IPS-11a (cell line): ENCODE results near the gene RBM34.
A peak's percentile ranks its signal among the peaks of the same experiment; 100 is the strongest.
"Not testable (repeated sequence)": the region's sequence is repeated elsewhere in the genome, so short reads cannot be mapped to it uniquely, and the experiment has no call there.

ENCODE experiments used
- H3K4me3 ChIP-seq: one replicate; pipeline ENCODE4 v1.5.1; 2013; ENCODE audit warnings: low read depth, low read length, control low read depth

Gene RBM34, protein sequence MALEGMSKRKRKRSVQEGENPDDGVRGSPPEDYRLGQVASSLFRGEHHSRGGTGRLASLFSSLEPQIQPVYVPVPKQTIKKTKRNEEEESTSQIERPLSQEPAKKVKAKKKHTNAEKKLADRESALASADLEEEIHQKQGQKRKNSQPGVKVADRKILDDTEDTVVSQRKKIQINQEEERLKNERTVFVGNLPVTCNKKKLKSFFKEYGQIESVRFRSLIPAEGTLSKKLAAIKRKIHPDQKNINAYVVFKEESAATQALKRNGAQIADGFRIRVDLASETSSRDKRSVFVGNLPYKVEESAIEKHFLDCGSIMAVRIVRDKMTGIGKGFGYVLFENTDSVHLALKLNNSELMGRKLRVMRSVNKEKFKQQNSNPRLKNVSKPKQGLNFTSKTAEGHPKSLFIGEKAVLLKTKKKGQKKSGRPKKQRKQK

GRCh38 chr1:235160957-235161684 lies at the start of gene RBM34:
Gene RBM34 (minus strand): TSS chr1:235161250. CDS start chr1:235161226, 24 bp downstream.
- peak within 1 kb of the TSS; percentile 99 for H3K4me3 ChIP-seq

DNA sequence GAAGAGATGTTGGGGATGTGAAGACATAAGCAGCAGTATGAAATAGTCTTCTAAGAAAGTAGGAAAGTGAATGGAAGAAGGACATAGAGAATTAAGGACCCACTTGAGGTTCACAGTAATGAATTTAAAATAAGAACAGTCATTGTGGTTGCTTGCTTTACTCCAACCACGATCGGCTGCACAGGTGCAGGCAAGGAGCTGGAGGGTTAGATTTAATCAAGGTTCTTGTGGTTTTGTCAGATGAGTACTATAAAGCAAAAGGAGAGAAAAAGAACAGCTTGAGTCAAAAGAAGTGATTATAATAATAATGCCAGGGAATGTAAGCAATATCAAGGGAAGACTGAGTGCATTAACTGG lies 46.1 kb upstream of the RBM34 start:
- H3K4me3 ChIP-seq, result no peak overlapping the region

- no peak overlapping the region for H3K4me3 ChIP-seq
Observed at GRCh38 chr1:235206533-235207208, 45.6 kb upstream of the RBM34 start.

GRCh38 chr1:235205687-235206086 lies 44.6 kb upstream of the RBM34 start:
- no peak overlapping the region for H3K4me3 ChIP-seq

GRCh38 chr1:235203428-235203827 lies 42.4 kb upstream of the RBM34 start:
- H3K4me3 ChIP-seq, result no peak overlapping the region

DNA sequence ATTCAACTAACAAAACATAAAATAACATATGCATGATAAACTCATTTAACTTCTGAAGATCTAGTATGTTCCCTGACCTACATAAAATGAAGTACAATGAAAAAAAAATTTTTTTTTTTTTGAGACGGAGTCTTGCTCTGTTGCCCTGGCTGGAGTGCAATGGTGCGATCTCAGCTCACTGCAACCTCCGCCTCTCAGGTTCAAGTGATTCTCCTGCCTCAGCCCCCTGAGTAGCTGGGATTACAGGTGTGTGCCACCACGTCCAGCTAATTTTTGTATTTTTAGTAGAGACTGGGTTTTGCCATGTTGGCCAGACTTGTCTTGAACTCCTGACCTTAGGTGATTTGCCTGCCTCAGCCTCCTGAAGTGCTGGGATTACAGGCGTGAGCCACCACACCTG lies 41.4 kb upstream of the RBM34 start:
- H3K4me3 ChIP-seq, result not testable (repeated sequence)

- H3K4me3 ChIP-seq, result no peak overlapping the region
Observed at GRCh38 chr1:235199441-235199840, 38.4 kb upstream of the RBM34 start.

- H3K4me3 ChIP-seq, result no peak overlapping the region
Observed at GRCh38 chr1:235190431-235190830, 29.4 kb upstream of the RBM34 start.

DNA sequence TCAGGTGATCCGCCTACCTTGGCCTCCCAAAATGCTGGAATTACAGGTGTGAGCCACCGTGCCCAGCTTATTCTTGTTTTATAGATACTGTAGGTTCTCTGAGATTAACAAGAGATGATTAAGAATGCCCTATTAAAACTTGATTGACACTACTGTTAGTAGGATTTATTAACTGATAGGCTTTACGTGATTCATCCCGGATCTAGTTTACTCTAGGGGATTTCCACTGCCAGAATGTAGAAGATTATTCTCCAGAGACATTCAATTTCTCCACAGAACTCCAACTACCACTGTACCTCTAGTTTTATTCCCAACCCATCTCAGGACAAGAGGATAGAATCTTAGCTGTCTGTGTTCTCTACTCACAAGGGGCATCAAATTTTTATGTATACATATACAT lies 26.3 kb upstream of the RBM34 start:
- H3K4me3 ChIP-seq, result no peak overlapping the region

GRCh38 chr1:235181561-235182245 lies 20.7 kb upstream of the RBM34 start:
- H3K4me3 ChIP-seq, result no peak overlapping the region

DNA sequence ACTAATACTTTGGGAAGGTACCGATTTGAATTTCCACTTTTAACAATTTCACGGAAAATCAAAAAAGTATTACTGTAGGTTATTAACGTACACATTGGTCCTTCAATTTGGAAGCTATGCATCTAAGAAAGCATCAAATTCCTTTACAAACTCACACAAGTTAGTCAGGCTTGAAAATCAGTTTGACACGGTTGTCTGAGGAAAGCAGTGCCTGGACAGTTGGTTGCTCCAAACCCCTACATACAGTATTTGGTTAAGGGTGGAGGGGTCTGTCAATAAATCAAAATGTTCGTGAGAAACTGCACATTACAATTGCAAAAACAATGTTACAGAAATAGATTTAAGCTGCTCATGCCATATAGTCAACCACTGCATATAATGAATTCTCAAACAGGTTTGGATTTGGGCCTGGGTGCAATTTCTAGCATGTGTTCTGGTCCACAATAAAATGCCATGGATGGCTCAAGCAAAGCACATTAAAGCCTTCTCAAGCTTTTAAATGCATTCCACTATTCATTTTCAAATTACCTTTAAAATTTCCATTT lies 19.9 kb upstream of the RBM34 start:
- H3K4me3 ChIP-seq, result no peak overlapping the region

GRCh38 chr1:235176486-235176885 lies 15.4 kb upstream of the RBM34 start:
- H3K4me3 ChIP-seq, result no peak overlapping the region

- no peak overlapping the region for H3K4me3 ChIP-seq
Observed at GRCh38 chr1:235169986-235170385, 8.9 kb upstream of the RBM34 start.

DNA sequence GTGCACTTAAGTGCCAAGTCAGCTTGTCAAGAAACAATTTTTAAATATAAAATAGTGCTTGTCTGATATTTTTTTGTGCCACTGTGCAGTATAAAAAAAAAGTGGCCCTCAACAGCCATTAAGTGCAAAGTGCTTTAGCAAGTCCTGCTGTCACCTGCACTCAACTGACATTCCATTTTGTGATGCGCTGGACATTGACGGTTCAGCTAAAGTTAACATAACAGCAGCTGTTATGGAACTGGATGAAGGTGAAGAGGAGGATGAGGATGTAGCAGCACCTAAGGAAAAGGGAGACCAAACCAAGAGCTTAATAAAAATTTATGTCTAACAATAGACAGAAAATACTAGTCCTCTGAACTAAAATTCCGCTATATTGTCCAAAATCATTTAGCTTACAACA lies 7.3 kb upstream of the RBM34 start:
- H3K4me3 ChIP-seq, result no peak overlapping the region

DNA sequence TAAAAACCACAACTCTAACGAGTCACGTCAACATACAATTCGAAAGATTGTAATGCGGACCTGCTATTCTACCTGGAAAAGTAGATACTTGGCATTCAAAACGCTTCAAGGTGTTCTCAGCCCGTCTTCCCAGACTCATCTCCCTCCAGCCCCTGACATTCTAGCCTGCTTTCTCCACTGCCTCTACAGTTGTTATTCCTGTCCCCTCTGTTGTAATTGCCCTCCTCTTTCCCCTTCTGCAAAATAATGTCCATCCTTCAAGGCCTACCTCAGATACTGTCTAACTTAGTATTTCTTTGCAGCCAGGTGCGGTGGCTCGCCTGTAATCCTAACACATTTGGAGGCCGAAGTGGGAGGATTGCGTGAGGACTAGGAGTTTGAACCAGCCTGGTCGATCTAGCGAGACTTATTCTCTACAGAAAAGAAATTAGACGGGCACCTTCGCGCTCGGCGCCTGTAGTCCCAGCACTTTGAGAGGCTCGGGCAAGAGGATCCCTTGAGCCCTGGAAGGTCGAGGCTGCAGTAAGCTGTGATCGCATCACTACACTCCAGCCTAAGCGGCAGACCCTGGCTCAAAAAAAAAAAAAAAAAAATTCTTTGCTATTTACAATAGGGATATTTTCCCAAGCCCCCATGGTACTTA lies 756 bp upstream of the RBM34 start:
- peak overlapping the region; percentile 99 for H3K4me3 ChIP-seq

GRCh38 chr1:235160383-235160956 lies 580 bp downstream of the RBM34 start:
- H3K4me3 ChIP-seq, result peak overlapping the region; percentile 99

- H3K4me3 ChIP-seq, result peak overlapping the region; percentile 99
Observed at GRCh38 chr1:235159930-235160329, 1.1 kb downstream of the RBM34 start.

GRCh38 chr1:235159284-235159683 lies 1.8 kb downstream of the RBM34 start:
- H3K4me3 ChIP-seq, result not testable (repeated sequence)

DNA sequence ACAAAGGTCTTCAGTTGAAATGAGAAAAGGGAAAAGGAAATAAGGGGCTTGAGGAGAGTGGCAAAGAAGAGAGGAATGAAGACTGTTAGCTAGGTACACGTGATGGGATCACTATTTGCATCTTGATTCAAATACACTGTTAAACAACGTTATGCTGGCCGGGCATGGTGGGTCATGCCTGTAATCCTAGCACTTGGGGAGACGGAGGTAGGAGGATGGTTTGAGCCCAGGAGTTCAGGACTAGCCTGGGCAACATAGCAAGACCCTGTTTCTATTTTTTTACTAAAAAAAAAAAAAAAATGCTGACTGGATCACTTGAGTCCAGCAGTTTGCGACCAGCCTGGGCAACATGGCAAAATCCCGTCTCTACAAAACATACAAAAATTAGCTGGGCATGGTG lies 2.4 kb downstream of the RBM34 start:
- H3K4me3 ChIP-seq, result no peak overlapping the region

DNA sequence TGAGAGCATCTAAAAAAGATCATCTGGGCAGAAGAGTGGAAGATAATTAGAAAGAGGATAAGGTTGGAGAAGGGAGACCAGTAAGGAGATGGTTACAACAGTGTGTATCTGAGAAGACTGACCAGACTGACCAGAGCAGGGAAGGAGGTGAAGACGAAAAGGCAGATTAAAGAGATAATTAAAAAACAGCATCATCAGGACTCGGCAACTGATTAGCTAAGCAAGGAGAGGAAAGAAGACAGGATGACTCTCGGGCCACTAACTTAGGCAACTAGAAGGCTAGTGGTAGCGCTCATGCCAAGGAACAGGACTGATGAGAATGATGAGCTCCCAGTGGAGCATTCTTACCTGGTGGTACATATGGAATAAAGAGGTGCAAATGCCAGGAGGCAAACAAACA lies 3.9 kb downstream of the RBM34 start:
- H3K4me3 ChIP-seq, result no peak overlapping the region
